Ishikawa (cell line): ENCODE data around the gene GSN.

Source experiments
- CEBPB ChIP-seq: IDR thresholded peaks from 2 replicates; pipeline ENCODE4 v1.6.1; 2012
- EP300 ChIP-seq: IDR thresholded peaks from 2 replicates; pipeline ENCODE4 v1.6.1; 2012; ENCODE audit warnings: borderline replicate concordance
- FOXM1 ChIP-seq: IDR thresholded peaks from 2 replicates; pipeline ENCODE4 v1.6.1; 2012; ENCODE audit warnings: low read depth, borderline replicate concordance
- NFIC ChIP-seq: IDR thresholded peaks from 2 replicates; pipeline ENCODE4 v1.6.1; 2012
- TAF1 ChIP-seq: IDR thresholded peaks from 2 replicates; pipeline ENCODE4 v1.6.1; 2012; ENCODE audit warnings: low read depth, mild to moderate bottlenecking
- TEAD4 ChIP-seq: IDR thresholded peaks from 2 replicates; pipeline ENCODE4 v1.6.1; 2012
- TF ChIP-seq, protein P1 (sequence below): IDR thresholded peaks from 2 replicates; pipeline ENCODE4 v1.6.1; 2012
- TF ChIP-seq, protein P2 (sequence below): IDR thresholded peaks from 2 replicates; pipeline ENCODE4 v1.6.1; 2012; ENCODE audit warnings: low read depth, mild to moderate bottlenecking

- no peak for TF ChIP-seq EP300
- TF ChIP-seq CEBPB: no peak
- TF ChIP-seq, protein P1, sequence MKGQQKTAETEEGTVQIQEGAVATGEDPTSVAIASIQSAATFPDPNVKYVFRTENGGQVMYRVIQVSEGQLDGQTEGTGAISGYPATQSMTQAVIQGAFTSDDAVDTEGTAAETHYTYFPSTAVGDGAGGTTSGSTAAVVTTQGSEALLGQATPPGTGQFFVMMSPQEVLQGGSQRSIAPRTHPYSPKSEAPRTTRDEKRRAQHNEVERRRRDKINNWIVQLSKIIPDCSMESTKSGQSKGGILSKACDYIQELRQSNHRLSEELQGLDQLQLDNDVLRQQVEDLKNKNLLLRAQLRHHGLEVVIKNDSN: no peak
- no peak for TF ChIP-seq TAF1
- no peak for TF ChIP-seq TEAD4
- no peak for TF ChIP-seq NFIC
- TF ChIP-seq, protein P2, sequence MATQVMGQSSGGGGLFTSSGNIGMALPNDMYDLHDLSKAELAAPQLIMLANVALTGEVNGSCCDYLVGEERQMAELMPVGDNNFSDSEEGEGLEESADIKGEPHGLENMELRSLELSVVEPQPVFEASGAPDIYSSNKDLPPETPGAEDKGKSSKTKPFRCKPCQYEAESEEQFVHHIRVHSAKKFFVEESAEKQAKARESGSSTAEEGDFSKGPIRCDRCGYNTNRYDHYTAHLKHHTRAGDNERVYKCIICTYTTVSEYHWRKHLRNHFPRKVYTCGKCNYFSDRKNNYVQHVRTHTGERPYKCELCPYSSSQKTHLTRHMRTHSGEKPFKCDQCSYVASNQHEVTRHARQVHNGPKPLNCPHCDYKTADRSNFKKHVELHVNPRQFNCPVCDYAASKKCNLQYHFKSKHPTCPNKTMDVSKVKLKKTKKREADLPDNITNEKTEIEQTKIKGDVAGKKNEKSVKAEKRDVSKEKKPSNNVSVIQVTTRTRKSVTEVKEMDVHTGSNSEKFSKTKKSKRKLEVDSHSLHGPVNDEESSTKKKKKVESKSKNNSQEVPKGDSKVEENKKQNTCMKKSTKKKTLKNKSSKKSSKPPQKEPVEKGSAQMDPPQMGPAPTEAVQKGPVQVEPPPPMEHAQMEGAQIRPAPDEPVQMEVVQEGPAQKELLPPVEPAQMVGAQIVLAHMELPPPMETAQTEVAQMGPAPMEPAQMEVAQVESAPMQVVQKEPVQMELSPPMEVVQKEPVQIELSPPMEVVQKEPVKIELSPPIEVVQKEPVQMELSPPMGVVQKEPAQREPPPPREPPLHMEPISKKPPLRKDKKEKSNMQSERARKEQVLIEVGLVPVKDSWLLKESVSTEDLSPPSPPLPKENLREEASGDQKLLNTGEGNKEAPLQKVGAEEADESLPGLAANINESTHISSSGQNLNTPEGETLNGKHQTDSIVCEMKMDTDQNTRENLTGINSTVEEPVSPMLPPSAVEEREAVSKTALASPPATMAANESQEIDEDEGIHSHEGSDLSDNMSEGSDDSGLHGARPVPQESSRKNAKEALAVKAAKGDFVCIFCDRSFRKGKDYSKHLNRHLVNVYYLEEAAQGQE: no peak
- TF ChIP-seq FOXM1: no peak
These were observed 51.4 kb downstream of the GSN start for GRCh38 chr9:121319383-121319780.
